Occipital lobe (tissue), 2 donors: Measurements from ENCODE around the gene ELMO2. TPM values are rescaled to one million over a fixed set of nuclear protein-coding genes. Genes with fewer than 3 reads are reported as not detected.

Experiments used
- DNase-seq: peaks from one replicate; lab custom pipeline; 2025; lab: John Stamatoyannopoulos, UW
- total RNA-seq: library from RNA; depleted of rRNA; stranded (reverse); fragments of >200 nt; gene quantifications from one replicate; pipeline ENCODE4 v1.2.3, GENCODE V29; 2014

The ELMO2 gene
- total RNA-seq, 1 donor from 2014 or later, result 55.1 TPM

GRCh38 chr20:46334303-46334904, 72.0 kb downstream of the ELMO2 start:
- no peak for DNase-seq

GRCh38 chr20:46333161-46333991, 73.0 kb downstream of the ELMO2 start:
- DNase-seq, result peak; percentile 6

GRCh38 chr20:46332373-46333160, 73.8 kb downstream of the ELMO2 start:
- no peak for DNase-seq

DNA sequence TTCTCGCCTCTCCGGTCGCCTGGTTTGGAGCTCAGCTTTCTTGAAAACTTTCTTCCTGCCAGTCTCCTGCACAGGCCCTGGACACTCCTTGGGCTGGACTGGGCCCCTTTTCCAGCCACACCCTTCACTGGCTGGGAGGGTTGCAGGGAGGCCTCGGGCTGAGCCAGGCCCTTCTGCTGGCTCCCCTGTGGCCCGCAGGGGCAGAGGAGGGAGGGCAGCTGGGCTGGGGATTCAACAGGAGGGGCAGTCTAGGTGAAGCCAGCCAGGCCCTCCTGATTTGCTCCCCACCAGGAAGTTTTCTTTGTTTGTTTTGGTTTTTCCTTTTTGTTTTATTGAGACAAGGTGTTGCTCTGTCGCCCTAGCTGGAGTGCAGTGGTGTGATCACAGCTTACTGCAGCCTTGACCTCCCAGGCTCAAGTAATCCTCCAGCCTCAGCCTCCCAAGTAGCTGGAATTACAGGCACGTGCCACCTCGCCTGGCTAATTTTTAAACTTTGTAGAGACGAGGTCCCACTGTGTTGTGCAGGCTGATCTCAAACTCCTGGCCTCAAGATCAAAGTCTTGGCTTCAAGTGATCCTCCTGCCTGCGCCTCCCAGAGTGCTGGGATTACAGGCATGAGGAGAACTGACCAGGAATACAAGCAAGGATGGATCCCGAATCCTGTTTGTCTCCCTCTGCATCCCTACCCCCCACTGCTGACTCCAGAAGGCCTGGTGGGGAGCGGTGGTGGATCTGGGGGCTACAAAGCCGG, 74.6 kb downstream of the ELMO2 start:
- DNase-seq, result no peak

DNA sequence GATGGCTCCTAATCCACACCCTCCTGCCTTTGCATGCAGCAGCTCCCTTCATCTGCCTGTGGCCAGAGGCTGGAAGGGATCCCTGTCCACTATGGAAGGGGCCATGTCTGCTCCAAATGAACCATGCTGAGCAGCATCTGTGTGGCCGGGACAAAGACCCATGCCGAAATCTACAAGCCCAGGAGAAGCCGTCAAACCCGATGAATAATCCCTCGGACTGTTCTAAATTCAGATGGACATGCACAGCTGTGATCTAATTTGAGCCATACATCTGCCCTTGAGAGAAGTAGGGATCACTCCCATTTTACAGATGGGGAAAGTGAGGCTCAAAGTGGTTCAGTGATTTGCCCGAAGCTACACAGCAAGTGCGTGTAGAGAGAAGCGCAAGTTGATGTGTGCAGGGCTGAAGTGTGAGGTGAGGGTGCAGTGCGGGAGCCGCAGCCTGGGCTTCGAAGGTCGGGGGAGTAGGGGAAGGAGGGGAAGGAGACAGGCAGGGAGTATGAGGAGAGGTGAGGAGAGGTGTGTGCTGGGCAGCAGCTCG, 75.5 kb downstream of the ELMO2 start:
- DNase-seq, result no peak

DNA sequence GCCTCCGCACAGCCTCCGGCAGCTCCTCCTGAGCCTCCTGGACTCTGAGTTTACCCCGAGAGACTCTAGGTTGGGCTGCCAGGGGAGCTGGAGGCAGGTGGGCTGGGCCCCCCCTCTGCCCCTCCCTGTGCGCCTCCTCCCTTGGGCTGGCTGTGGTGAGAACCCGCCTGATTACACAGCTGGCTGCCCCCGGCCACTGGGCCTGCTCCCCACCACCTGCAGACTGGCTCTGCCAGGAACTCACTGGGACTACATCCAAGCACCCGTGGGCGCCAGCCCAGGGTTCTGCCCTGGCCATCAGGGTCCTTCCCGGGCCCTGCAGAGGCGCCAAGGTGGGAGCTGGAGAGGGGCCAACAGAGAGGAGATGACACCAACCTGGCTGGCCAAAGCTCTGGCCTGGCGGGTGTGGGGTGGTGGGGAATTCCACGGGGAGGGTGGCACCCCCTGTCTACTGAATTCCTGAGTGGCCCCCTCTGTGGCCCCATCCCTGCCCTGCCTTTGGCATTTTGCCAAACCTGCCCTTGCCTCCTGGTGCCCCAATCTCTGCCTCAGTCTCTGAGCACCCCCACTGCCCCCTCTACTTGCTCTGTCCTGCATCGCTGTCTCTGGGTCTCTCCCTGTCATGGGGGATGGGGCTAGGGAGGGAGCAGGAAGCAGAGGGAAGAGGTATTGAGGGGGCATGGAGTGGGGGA, 76.2 kb downstream of the ELMO2 start:
- DNase-seq, result no peak

GRCh38 chr20:46328200-46328882, 78.1 kb downstream of the ELMO2 start:
- DNase-seq, result no peak

GRCh38 chr20:46327557-46327956, 78.9 kb downstream of the ELMO2 start:
- DNase-seq, result no peak

DNA sequence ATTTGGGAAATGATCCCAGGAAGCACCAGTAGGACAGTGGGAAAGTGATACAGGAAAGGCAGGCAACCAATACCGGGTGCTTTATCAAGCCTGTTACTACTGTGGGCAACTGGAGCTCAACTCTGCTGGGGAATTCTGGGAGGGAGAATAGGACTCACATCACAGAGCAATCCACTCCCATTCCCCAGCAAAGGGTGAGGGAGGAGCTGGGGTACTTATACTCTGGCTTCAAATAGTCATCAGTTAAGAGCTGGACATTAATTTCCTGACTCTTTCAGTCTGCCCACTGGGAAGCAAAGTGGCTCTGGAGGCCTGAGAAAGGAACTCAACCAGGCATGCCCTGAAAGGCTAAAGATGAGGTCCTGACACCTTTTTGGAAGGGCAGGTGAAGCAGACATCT, 80.6 kb downstream of the ELMO2 start:
- no peak for DNase-seq

GRCh38 chr20:46324960-46325703, 81.3 kb downstream of the ELMO2 start:
- DNase-seq, result no peak

GRCh38 chr20:46324379-46324778, 82.0 kb downstream of the ELMO2 start:
- DNase-seq, result no peak

- no peak for DNase-seq
Observed at GRCh38 chr20:46323557-46323956, 82.9 kb downstream of the ELMO2 start.

- no peak for DNase-seq
Observed at GRCh38 chr20:46322641-46323040, 83.8 kb downstream of the ELMO2 start.

DNA sequence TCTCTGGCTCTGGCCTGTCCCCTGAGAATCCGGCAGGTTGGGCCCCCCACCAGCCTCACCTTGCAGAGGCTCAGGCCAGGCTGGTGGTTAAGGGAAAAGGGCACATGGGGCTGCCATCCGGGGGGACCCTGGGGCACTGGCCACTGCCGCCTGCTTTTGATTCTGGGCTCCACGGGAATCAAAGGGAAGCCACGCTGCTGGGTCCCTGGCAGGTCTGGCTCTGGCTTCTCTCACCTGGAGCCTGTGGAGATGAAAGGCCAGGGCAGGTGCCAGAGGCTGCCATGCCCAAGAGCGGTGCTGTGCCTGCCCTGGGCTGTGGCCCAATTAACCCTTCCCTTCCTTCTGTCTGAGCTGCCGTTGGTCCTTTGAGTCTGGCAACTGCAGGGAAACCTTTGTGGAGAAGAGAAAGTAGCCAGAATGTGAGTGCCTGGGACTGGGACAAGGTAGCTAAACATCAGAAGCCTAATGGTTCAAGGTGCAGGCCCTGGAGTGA, 88.7 kb downstream of the ELMO2 start:
- DNase-seq, result no peak

DNA sequence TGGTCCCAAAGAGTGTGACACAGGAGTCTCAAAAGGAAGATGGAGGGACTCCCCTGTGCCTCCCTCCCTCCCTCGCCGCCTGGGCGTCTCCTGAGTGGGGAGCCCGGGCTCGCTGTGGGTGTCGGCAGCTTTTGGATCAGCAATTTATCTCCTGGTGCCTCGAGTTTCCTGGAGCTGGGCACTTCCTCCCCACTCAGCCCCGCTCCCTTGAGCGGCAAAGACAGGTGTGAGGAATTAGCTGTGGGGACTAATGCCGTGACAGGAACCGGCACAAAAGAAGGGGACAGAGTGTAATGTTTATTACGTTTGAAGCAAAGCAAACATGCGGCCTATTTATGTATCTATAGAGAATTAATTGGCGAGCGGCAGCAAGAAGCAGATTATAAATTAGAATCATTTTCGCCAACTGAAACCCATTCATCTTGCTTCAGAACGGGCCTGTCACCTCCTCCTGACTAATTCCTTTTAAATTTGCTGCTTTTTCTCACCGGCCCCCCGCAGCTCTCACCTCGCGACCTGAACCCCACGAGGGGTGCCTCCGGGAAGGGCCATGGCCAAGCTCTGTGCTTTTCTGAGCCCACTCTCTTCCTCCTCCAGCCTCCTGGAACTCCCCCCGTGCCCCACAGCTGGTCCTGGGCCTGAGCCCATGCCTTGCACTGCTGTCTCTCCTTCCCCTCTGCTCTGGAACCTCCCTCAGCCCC, 89.3 kb downstream of the ELMO2 start:
- DNase-seq, result no peak
